Measurements from ENCODE around the gene CACNA1G. TPM values are rescaled to one million over a fixed set of nuclear protein-coding genes. Genes with fewer than 3 reads are reported as not detected.
A peak's percentile ranks its signal among the peaks of the same experiment; 100 is the strongest.

CACNA1G gene
- total RNA-seq, 3 donors from 2014 or later (not counting 1 experiment from before 2014, with no cell fraction given): not detected

DNA sequence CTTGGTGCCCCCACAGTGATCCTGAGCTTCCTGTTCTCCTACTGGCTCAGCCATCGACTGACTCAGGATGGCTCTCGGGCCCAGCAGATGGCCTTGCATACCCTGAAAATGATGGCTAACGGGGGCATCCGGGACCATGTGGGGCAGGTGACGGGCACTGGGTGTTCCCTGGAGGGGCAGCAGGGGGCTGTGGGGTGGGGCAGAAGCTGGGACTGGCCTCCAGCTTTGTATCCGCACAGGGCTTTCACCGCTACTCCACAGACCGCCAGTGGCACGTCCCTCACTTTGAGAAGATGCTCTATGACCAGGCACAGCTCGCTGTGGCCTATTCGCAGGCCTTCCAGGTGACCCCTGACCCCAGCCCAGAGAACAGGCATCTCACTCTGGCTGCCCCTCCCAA, 10.5 kb upstream of the CACNA1G start:
- no peaks in the 10 kb centered on the region for H3K9me3 Mint-ChIP-seq
- no peak overlapping the region for H3K4me3 Mint-ChIP-seq
- peaks cover 9% of the 10 kb centered on the region in 2 donors for H3K4me1 Mint-ChIP-seq
- H3K27ac ChIP-seq (ENCODE audit: low read length): no peak overlapping the region
- DNase-seq: no peak
- TF ChIP-seq, protein P1, sequence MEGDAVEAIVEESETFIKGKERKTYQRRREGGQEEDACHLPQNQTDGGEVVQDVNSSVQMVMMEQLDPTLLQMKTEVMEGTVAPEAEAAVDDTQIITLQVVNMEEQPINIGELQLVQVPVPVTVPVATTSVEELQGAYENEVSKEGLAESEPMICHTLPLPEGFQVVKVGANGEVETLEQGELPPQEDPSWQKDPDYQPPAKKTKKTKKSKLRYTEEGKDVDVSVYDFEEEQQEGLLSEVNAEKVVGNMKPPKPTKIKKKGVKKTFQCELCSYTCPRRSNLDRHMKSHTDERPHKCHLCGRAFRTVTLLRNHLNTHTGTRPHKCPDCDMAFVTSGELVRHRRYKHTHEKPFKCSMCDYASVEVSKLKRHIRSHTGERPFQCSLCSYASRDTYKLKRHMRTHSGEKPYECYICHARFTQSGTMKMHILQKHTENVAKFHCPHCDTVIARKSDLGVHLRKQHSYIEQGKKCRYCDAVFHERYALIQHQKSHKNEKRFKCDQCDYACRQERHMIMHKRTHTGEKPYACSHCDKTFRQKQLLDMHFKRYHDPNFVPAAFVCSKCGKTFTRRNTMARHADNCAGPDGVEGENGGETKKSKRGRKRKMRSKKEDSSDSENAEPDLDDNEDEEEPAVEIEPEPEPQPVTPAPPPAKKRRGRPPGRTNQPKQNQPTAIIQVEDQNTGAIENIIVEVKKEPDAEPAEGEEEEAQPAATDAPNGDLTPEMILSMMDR (IDR thresholded peaks at IDR 0.05): no peak
- peaks cover 3% of the 10 kb centered on the region for H3K36me3 ChIP-seq (ENCODE audit: control insufficient read depth, insufficient read depth, low read length)
- intact Hi-C loops (cut with micrococcal nuclease): loop anchor here (10.0 kb wide), 1 partner anchor 135 kb away; no protein-coding TSS in a partner anchor
- no peaks in the 10 kb centered on the region for H3K36me3 Mint-ChIP-seq
- 98% methylated on average over 11 of the region's 11 CpGs for WGBS (ENCODE audit: insufficient coverage)
- H3K27me3 ChIP-seq (ENCODE audit: control insufficient read depth, insufficient read depth, low read length): no peaks in the 10 kb centered on the region
- H3K27ac Mint-ChIP-seq: no peak overlapping the region
- H3K4me1 ChIP-seq (ENCODE audit: control insufficient read depth, insufficient read depth, low read length): peaks cover 19% of the 10 kb centered on the region
- no peak overlapping the region for H3K4me3 ChIP-seq (ENCODE audit: low read length)
- ATAC-seq: no peak
- H3K9me3 ChIP-seq (ENCODE audit: control insufficient read depth, insufficient read depth, low read length): no peaks in the 10 kb centered on the region
- H3K27me3 Mint-ChIP-seq (ENCODE audit: low read depth in 2 of 2): peaks cover 0 to 11% of the 10 kb centered on the region in 2 donors

- Histone ChIP-seq H3K27ac (ENCODE audit: low read length) (no peak overlapping the region), H3K9me3 (ENCODE audit: control insufficient read depth, insufficient read depth, low read length) (no peaks in the 10 kb centered on the region), H3K27me3 (ENCODE audit: control insufficient read depth, insufficient read depth, low read length) (no peaks in the 10 kb centered on the region), H3K36me3 (ENCODE audit: control insufficient read depth, insufficient read depth, low read length) (peaks cover 3% of the 10 kb centered on the region), H3K4me3 (ENCODE audit: low read length) (no peak overlapping the region), H3K4me1 (ENCODE audit: control insufficient read depth, insufficient read depth, low read length) (peaks cover 19% of the 10 kb centered on the region)
- Mint-ChIP-seq H3K27ac (no peak overlapping the region), H3K4me1 (peaks cover 9% of the 10 kb centered on the region in 2 donors), H3K36me3 (no peaks in the 10 kb centered on the region), H3K27me3 (ENCODE audit: low read depth in 2 of 2) (peaks cover 0 to 5% of the 10 kb centered on the region in 2 donors), H3K4me3 (peak overlapping the region; percentile 35), H3K9me3 (no peaks in the 10 kb centered on the region)
- intact Hi-C loops (cut with micrococcal nuclease): no loop called here
- DNase-seq (no peak), ATAC-seq (no peak)
- TF ChIP-seq, protein P1 (IDR thresholded peaks at IDR 0.05): no peak
- WGBS (ENCODE audit: insufficient coverage): 93% methylated on average over 32 of the region's 32 CpGs
Observed at GRCh38 chr17:50550661-50551432, 9.7 kb upstream of the CACNA1G start.

- H3K27me3 ChIP-seq (ENCODE audit: control insufficient read depth, insufficient read depth, low read length): no peaks in the 10 kb centered on the region
- Mint-ChIP-seq H3K27me3 (ENCODE audit: low read depth in 2 of 2) (peaks cover 0 to 3% of the 10 kb centered on the region in 2 donors), H3K4me3 (no peak overlapping the region), H3K4me1 (peaks cover 6% of the 10 kb centered on the region in 2 donors), H3K9me3 (no peaks in the 10 kb centered on the region), H3K36me3 (no peaks in the 10 kb centered on the region), H3K27ac (no peak overlapping the region)
- no peaks in the 10 kb centered on the region for H3K9me3 ChIP-seq (ENCODE audit: control insufficient read depth, insufficient read depth, low read length)
- WGBS (ENCODE audit: insufficient coverage): 93% methylated on average over 8 of the region's 8 CpGs
- no peak for ATAC-seq
- peaks cover 3% of the 10 kb centered on the region for H3K36me3 ChIP-seq (ENCODE audit: control insufficient read depth, insufficient read depth, low read length)
- intact Hi-C loops (cut with micrococcal nuclease): no loop called here
- peaks cover 15% of the 10 kb centered on the region for H3K4me1 ChIP-seq (ENCODE audit: control insufficient read depth, insufficient read depth, low read length)
- H3K27ac ChIP-seq (ENCODE audit: low read length): no peak overlapping the region
- H3K4me3 ChIP-seq (ENCODE audit: low read length): no peak overlapping the region
- no peak for DNase-seq
- TF ChIP-seq, protein P1 (IDR thresholded peaks at IDR 0.05): no peak
Observed at GRCh38 chr17:50551433-50551815, 9.1 kb upstream of the CACNA1G start.
